H1 (cell line): ENCODE results near the gene UBE2V1. TPM values are rescaled to one million over a fixed set of nuclear protein-coding genes. Genes with fewer than 3 reads are reported as not detected.

Experiments
- CTCF ChIA-PET: fragments of 300-600 bp; sonication (Branson Sonifier 250); formaldehyde crosslinking; loops from one replicate; lab custom pipeline; 2021; ENCODE audit not compliant: partially characterized antibody; lab: Charles Lee
- POLR2A ChIA-PET: fragments of 300-600 bp; sonication (Branson Sonifier 250); formaldehyde crosslinking; loops from one replicate; lab custom pipeline; 2021; ENCODE audit warnings: inconsistent platforms; ENCODE audit not compliant: partially characterized antibody; lab: Charles Lee
- DNase-seq, 2 experiments: peaks; one replicate each; pipeline versions ENCODE4 v3.0.0 to v3.0.0-alpha.2; 2010 to 2022; ENCODE audit warnings: low spot score in 2 of 2, low read depth in 1 of 2, mixed read lengths in 1 of 2
- FAIRE-seq: peaks from 2 replicates; lab custom pipeline; 2011; peaks lifted over from hg19 to GRCh38; lab: Jason Lieb, UNC
- H2AFZ ChIP-seq: 2 replicates; pipeline ENCODE4 v1.8.1; 2012; ENCODE audit warnings: low read length, inconsistent platforms
- H2AK5ac ChIP-seq: 2 replicates; pipeline ENCODE4 v1.6.1; 2013; ENCODE audit warnings: low read depth, low read length
- H2BK120ac ChIP-seq: replicated peaks from 2 replicates; pipeline ENCODE3; 2013; ENCODE audit warnings: low read depth, low read length, inconsistent platforms
- H2BK12ac ChIP-seq: 2 replicates; pipeline ENCODE4 v1.6.1; 2013; ENCODE audit warnings: low read depth, low read length
- H2BK15ac ChIP-seq: 2 replicates; pipeline ENCODE4 v1.6.1; 2013; ENCODE audit warnings: low read length
- H2BK20ac ChIP-seq: 2 replicates; pipeline ENCODE4 v1.6.1; 2013; ENCODE audit warnings: low read length
- H2BK5ac ChIP-seq: 2 replicates; pipeline ENCODE4 v1.6.1; 2013; ENCODE audit warnings: low read depth, low read length
- H3K14ac ChIP-seq: 2 replicates; pipeline ENCODE4 v1.6.1; 2013; ENCODE audit warnings: inconsistent platforms; ENCODE audit not compliant: insufficient read length
- H3K18ac ChIP-seq: 2 replicates; pipeline ENCODE4 v1.6.1; 2013; ENCODE audit warnings: low read length; ENCODE audit errors: extremely low read depth
- H3K23ac ChIP-seq: 2 replicates; pipeline ENCODE4 v1.6.1; 2013; ENCODE audit warnings: inconsistent platforms; ENCODE audit not compliant: insufficient read length
- H3K23me2 ChIP-seq: 2 replicates; pipeline ENCODE4 v1.6.1; 2013; ENCODE audit warnings: low read depth, low read length
- H3K27ac ChIP-seq: 2 replicates; pipeline ENCODE4 v1.6.1; 2011; ENCODE audit warnings: low read depth, low read length, inconsistent platforms
- H3K27me3 ChIP-seq, 4 experiments: replicated peaks in 1 of 4; 1 replicate in 1 of 4; 2 replicates in 3 of 4; pipeline versions ENCODE4 v1.6.1 to v1.8.1; 2011 to 2013; ENCODE audit warnings: low read length in 3 of 4, mild to moderate bottlenecking in 3 of 4, inconsistent platforms in 2 of 4, mixed read lengths in 2 of 4, moderate library complexity in 1 of 4; ENCODE audit not compliant: control insufficient read depth in 3 of 4, insufficient read depth in 3 of 4; ENCODE audit errors: extremely low read depth in 1 of 4
- H3K36me3 ChIP-seq, 4 experiments: 2 replicates each; pipeline versions ENCODE4 v1.6.1 to v1.8.1; 2011 to 2013; ENCODE audit warnings: mild to moderate bottlenecking in 4 of 4, low read length in 3 of 4, moderate library complexity in 2 of 4, control low read depth in 1 of 4, inconsistent platforms in 1 of 4; ENCODE audit not compliant: insufficient read depth in 4 of 4, control insufficient read depth in 2 of 4
- H3K4ac ChIP-seq: replicated peaks from 2 replicates; pipeline ENCODE3; 2013; ENCODE audit warnings: low read length, low read depth, mixed read lengths, inconsistent platforms; ENCODE audit not compliant: insufficient read length
- H3K4me1 ChIP-seq, 4 experiments: replicated peaks in 1 of 4; 1 replicate in 1 of 4; 2 replicates in 3 of 4; pipeline versions ENCODE4 v1.6.1 to v1.8.1; 2011 to 2013; ENCODE audit warnings: low read length in 3 of 4, inconsistent platforms in 2 of 4, mixed read lengths in 1 of 4; ENCODE audit not compliant: insufficient read depth in 4 of 4, control insufficient read depth in 3 of 4
- H3K4me2 ChIP-seq, 2 experiments: 2 replicates each; pipeline versions ENCODE4 v1.6.1 to v1.8.1; 2011 to 2013; ENCODE audit warnings: low read depth in 2 of 2, low read length in 2 of 2, control low read depth in 1 of 2, inconsistent platforms in 1 of 2, mild to moderate bottlenecking in 1 of 2; ENCODE audit not compliant: insufficient read depth in 1 of 2
- H3K4me3 ChIP-seq, 4 experiments: fragments of 200-600, 300-600 bp in 1 of 4; sonication (generic), shearing (Covaris generic), sonication (Bioruptor Twin) in 1 of 4; 2 replicates each; pipeline versions ENCODE4 v1.5.1 to v1.8.1; 2011 to 2016; ENCODE audit warnings: low read length in 4 of 4, low read depth in 3 of 4, control low read depth in 2 of 4, inconsistent platforms in 2 of 4, mild to moderate bottlenecking in 2 of 4, mixed read lengths in 1 of 4, moderate library complexity in 1 of 4; ENCODE audit not compliant: insufficient read depth in 2 of 4; ENCODE audit errors: extremely low read depth in 1 of 4
- H3K56ac ChIP-seq: replicated peaks from 2 replicates; pipeline ENCODE3; 2013; ENCODE audit warnings: low read depth, mild to moderate bottlenecking, mixed read lengths, low read length, inconsistent platforms; ENCODE audit not compliant: insufficient read length
- H3K79me1 ChIP-seq: 2 replicates; pipeline ENCODE4 v1.6.1; 2013; ENCODE audit warnings: low read depth, low read length, control low read depth
- H3K79me2 ChIP-seq, 2 experiments: 2 replicates each; pipeline versions ENCODE4 v1.6.1 to v1.8.1; 2012 to 2013; ENCODE audit warnings: low read length in 2 of 2, mild to moderate bottlenecking in 2 of 2, inconsistent platforms in 1 of 2; ENCODE audit not compliant: insufficient read depth in 2 of 2, control insufficient read depth in 1 of 2
- H3K9ac ChIP-seq, 4 experiments: replicated peaks in 1 of 4; 1 replicate in 1 of 4; 2 replicates in 3 of 4; pipeline versions ENCODE4 v1.6.1 to v1.8.1; 2011 to 2013; ENCODE audit warnings: low read depth in 3 of 4, low read length in 3 of 4, control low read depth in 2 of 4, mild to moderate bottlenecking in 2 of 4, moderate library complexity in 2 of 4, inconsistent platforms in 1 of 4; ENCODE audit errors: extremely low read depth in 1 of 4
- H3K9me3 ChIP-seq, 2 experiments: 2 replicates each; pipeline versions ENCODE4 v1.6.1 to v1.8.1; 2012 to 2013; ENCODE audit warnings: mild to moderate bottlenecking in 2 of 2, moderate library complexity in 2 of 2, control low read depth in 1 of 2, inconsistent platforms in 1 of 2, low read depth in 1 of 2, low read length in 1 of 2, mixed read lengths in 1 of 2; ENCODE audit not compliant: insufficient read depth in 2 of 2
- H4K20me1 ChIP-seq, 2 experiments: replicated peaks in 1 of 2; 2 replicates each; pipeline versions ENCODE3 to v1.8.1; 2011 to 2013; ENCODE audit warnings: inconsistent platforms in 2 of 2, low read length in 2 of 2, mild to moderate bottlenecking in 1 of 2; ENCODE audit not compliant: insufficient read depth in 2 of 2, control insufficient read depth in 1 of 2
- H4K5ac ChIP-seq: 2 replicates; pipeline ENCODE4 v1.6.1; 2013; ENCODE audit warnings: low read length, low read depth, mixed read lengths, inconsistent platforms; ENCODE audit not compliant: insufficient read length
- H4K8ac ChIP-seq: 2 replicates; pipeline ENCODE4 v1.8.0; 2013; ENCODE audit warnings: mild to moderate bottlenecking, moderate library complexity, low read length, inconsistent platforms; ENCODE audit not compliant: insufficient read depth; ENCODE audit errors: extremely low read depth
- H4K91ac ChIP-seq: replicated peaks from 2 replicates; pipeline ENCODE3; 2013; ENCODE audit warnings: low read length, mixed read lengths, inconsistent platforms; ENCODE audit not compliant: insufficient read length
- BRCA1 ChIP-seq: IDR thresholded peaks from 2 replicates; pipeline ENCODE4 v1.6.1; 2012; ENCODE audit warnings: low read depth, low read length, improper control_type of control experiment
- CTBP2 ChIP-seq: IDR thresholded peaks from 2 replicates; pipeline ENCODE4 v1.7.0; 2011; ENCODE audit warnings: borderline replicate concordance, mild to moderate bottlenecking, moderate library complexity, mixed read lengths, low read length; ENCODE audit not compliant: insufficient read depth, insufficient read length
- JUND ChIP-seq: IDR thresholded peaks from 2 replicates; pipeline ENCODE4 v1.6.1; 2011; ENCODE audit warnings: mild to moderate bottlenecking, improper control_type of control experiment, low read length
- KDM5A ChIP-seq: fragments of 200-600 bp; IDR thresholded peaks from 2 replicates; pipeline ENCODE4 v1.7.1; 2012; ENCODE audit warnings: mild to moderate bottlenecking, low read length, inconsistent platforms, mixed read lengths
- POU5F1 ChIP-seq: IDR thresholded peaks from 2 replicates; pipeline ENCODE4 v1.6.1; 2011; ENCODE audit warnings: low read depth, mild to moderate bottlenecking, low read length, moderate library complexity
- RFX5 ChIP-seq: IDR thresholded peaks from 2 replicates; pipeline ENCODE4 v1.6.1; 2011; ENCODE audit warnings: low read depth, low read length, improper control_type of control experiment, borderline replicate concordance
- SRF ChIP-seq: IDR thresholded peaks from 2 replicates; pipeline ENCODE4 v1.6.1; 2011; ENCODE audit warnings: mild to moderate bottlenecking, low read depth, low read length, moderate library complexity
- TAF1 ChIP-seq: IDR thresholded peaks from 2 replicates; pipeline ENCODE4 v1.6.1; 2011; ENCODE audit warnings: mild to moderate bottlenecking, low read depth, low read length
- WGBS, 2 experiments: shearing (Covaris generic) in 1 of 2; methylation state at CpG; one replicate each; pipeline versions ENCODE4 v1.1.6 to v1.1.7; 2013 to 2015; ENCODE audit warnings: low lambda C conversion rate in 2 of 2, mixed read lengths in 2 of 2, inconsistent platforms in 1 of 2, low coverage in 1 of 2, missing lambda C conversion rate in 1 of 2; ENCODE audit not compliant: insufficient replicate concordance in 2 of 2, insufficient coverage in 1 of 2, insufficient read length in 1 of 2; ENCODE audit errors: extremely low coverage in 1 of 2, missing lambda C conversion rate in 1 of 2; 5-methylcytosine and 5-hydroxymethylcytosine counted together
- polyA plus RNA-seq, 7 experiments: library from polyadenylated mRNA; depleted of rRNA in 3 of 7; stranded (reverse) in 5 of 7; unstranded in 2 of 7; fragments of >200 nt in 5 of 7; fragments of 200-250 nt in 2 of 7; gene quantifications; 1 replicate in 5 of 7; 2 replicates in 1 of 7; 4 replicates in 1 of 7; pipeline versions ENCODE4 v1.2.1 to v1.2.3, GENCODE V29; 2011 to 2013; ENCODE audit warnings: missing spikeins in 2 of 7, mixed read lengths in 2 of 7
- total RNA-seq: library from RNA; stranded (reverse); fragmentation: NEBNext Ultra II Directional; extraction: Animal tissue kit (Norgen Biotek cat#: 25700); gene quantifications from 2 replicates; pipeline ENCODE4 v1.2.1, GENCODE V29; 2021
- TF ChIP-seq, protein P1 (sequence below): IDR thresholded peaks from 2 replicates; pipeline ENCODE4 v1.6.1; 2012; ENCODE audit warnings: inconsistent platforms

The UBE2V1 gene
- total and polyA plus RNA-seq, 2 of the 8 experiments (the other 6 are each of a cell fraction or from before 2014, with no cell fraction given), result 141 to 184 TPM

DNA sequence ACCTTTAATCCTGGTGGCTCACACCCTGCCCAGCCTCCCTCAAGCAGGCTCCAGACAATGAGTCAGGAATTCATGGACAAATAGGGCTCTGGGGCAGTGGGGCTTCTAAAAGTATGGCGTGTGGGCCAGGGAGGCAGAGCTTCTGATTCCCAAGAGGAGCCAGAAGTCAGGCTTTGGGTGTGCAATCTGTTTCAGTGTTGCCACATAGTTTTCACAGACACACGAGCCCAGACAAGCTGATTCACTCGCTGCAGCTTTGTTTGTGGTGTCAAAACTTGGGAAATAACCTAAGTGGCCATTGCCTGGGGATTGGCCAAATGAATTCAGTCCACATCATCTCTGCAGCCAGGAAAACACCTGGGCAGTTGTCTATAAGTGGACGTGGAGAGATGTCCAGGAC lies 31.4 kb upstream of the UBE2V1 start:
- H2AFZ ChIP-seq, result no peak overlapping the region
- no peak overlapping the region for H2AK5ac ChIP-seq
- H4K20me1 ChIP-seq, result peaks cover 17 to 32% of the 10 kb centered on the region in 2 experiments
- ChIA-PET CTCF (interaction anchor here (0.9 to 1.4 kb wide), 6 partner anchors 10 to 58 kb away, joined by 3 to 9 read pairs (median 3); no protein-coding TSS in a partner anchor), POLR2A (interaction anchor here (0.7 to 2.4 kb wide), 3 partner anchors 8 to 25 kb away, joined by 3 to 8 read pairs (median 3); no protein-coding TSS in a partner anchor)
- H3K79me1 ChIP-seq, result peaks cover 25% of the 10 kb centered on the region
- no peaks in the 10 kb centered on the region for H3K27me3 ChIP-seq
- FAIRE-seq, result no peak
- no peak overlapping the region for H3K14ac ChIP-seq
- no peak overlapping the region for H3K27ac ChIP-seq
- H2BK15ac ChIP-seq, result no peak overlapping the region
- H3K79me2 ChIP-seq, result peaks cover 0 to 61% of the 10 kb centered on the region in 2 experiments; a peak in 2 of 4 replicates
- H3K36me3 ChIP-seq, result peaks cover 4 to 42% (median 11%) of the 10 kb centered on the region in 4 experiments; a peak in 4 of 8 replicates
- no peak overlapping the region for H3K4ac ChIP-seq
- H2BK5ac ChIP-seq, result no peak overlapping the region
- DNase-seq, result no peak
- TF ChIP-seq BRCA1, result no peak
- no peak for TF ChIP-seq SRF
- no peak for TF ChIP-seq CTBP2
- TF ChIP-seq, protein P1, sequence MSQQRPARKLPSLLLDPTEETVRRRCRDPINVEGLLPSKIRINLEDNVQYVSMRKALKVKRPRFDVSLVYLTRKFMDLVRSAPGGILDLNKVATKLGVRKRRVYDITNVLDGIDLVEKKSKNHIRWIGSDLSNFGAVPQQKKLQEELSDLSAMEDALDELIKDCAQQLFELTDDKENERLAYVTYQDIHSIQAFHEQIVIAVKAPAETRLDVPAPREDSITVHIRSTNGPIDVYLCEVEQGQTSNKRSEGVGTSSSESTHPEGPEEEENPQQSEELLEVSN, result no peak
- no peak for TF ChIP-seq POU5F1
- no peak for TF ChIP-seq RFX5
- TF ChIP-seq JUND, result no peak
- TF ChIP-seq KDM5A, result no peak
- TF ChIP-seq TAF1, result no peak
- no peak overlapping the region for H3K4me3 ChIP-seq
- H3K9me3 ChIP-seq, result no peaks in the 10 kb centered on the region
- H3K4me1 ChIP-seq, result peaks cover 7 to 19% (median 12%) of the 10 kb centered on the region in 4 experiments
- H3K23me2 ChIP-seq, result no peaks in the 10 kb centered on the region
- H3K23ac ChIP-seq, result no peak overlapping the region
- WGBS, 2 experiments, result 87% methylated on average over 4 of the region's 4 CpGs; no CpG with 5 or more reads in 1 of the 2 experiments
- H3K4me2 ChIP-seq, result no peak overlapping the region
- H4K91ac ChIP-seq, result no peak overlapping the region
- no peak overlapping the region for H3K56ac ChIP-seq
- H4K8ac ChIP-seq, result no peak overlapping the region
- H4K5ac ChIP-seq, result no peak overlapping the region
- peak overlapping the region in 1 of 4 experiments; percentile 17; a peak in 1 of 7 replicates for H3K9ac ChIP-seq
- no peak overlapping the region for H2BK20ac ChIP-seq
- H2BK12ac ChIP-seq, result no peak overlapping the region
- H2BK120ac ChIP-seq, result no peak overlapping the region
- no peak overlapping the region for H3K18ac ChIP-seq
